ENCODE measurements around the gene AKTIP.

AKTIP gene

DNA sequence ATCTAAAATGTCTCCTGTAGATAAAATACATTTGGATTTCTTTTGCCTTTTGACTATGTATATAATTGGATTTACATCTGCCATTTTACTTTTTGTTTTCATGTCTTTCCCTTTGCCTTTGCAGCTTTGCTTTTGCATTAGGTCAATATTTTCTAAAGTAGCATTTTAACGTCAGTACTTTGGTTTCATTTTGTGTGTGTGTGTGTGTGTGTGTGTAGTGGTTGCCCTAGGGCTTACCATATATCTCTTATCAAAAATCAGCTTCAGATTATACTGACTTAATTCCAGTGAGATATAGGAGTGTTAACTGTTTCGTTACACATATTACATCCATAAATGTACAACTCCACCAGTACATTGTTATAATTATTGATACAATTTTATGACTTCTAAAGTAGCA lies 26.1 kb downstream of the AKTIP start:
- Mint-ChIP-seq H3K27me3 (ENCODE audit: low read depth) (no peaks in the 10 kb centered on the region), H3K36me3 (ENCODE audit: low read depth) (peaks cover 85% of the 10 kb centered on the region), H3K9me3 (peaks cover 9% of the 10 kb centered on the region), H3K27ac (peak overlapping the region; percentile 72), H3K4me1 (ENCODE audit: low read depth) (peaks cover 27% of the 10 kb centered on the region), H3K4me3 (peak overlapping the region; percentile 63)

DNA sequence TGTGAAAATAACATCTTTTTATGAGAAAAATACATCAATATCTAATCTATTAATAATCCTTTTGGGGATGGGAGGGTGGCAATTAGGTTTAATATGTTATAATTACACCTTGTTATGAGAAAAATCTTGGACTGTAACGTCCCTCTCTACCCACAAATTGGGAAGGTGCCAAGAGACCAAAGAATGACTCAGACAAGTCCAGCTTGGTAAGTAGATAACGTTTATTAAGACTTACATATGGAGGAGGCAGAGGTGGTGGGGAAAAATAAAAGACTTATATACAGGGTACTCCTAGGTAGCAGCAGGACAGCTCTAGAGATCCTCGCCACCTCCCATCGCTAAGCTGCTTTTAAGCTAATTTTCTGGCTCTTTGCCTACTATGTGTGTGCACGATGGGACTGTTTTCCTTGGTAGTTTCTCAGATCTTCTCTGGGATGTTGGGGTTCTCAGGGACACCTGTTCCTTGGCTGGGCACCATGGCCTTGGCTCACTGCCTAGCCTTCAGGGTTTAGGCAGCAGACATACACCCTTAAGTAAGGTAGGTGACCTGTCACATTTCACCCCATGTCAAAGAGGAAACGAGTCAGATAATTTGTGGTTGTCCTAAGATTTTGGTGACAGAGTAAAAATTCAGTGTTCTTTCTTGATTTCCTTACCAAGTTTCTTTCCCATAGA lies 37.3 kb downstream of the AKTIP start:
- Mint-ChIP-seq H3K9me3 (no peaks in the 10 kb centered on the region), H3K4me1 (ENCODE audit: low read depth) (peaks cover 18% of the 10 kb centered on the region), H3K36me3 (ENCODE audit: low read depth) (peaks cover 41% of the 10 kb centered on the region), H3K4me3 (no peak overlapping the region), H3K27me3 (ENCODE audit: low read depth) (no peaks in the 10 kb centered on the region), H3K27ac (peak overlapping the region; percentile 79)

GRCh38 chr16:53458635-53459034 lies 44.4 kb downstream of the AKTIP start:
- Mint-ChIP-seq H3K4me3 (peak overlapping the region; percentile 83), H3K9me3 (peaks cover 4% of the 10 kb centered on the region), H3K4me1 (ENCODE audit: low read depth) (peaks cover 70% of the 10 kb centered on the region), H3K36me3 (ENCODE audit: low read depth) (peaks cover 74% of the 10 kb centered on the region), H3K27ac (peak overlapping the region; percentile 84), H3K27me3 (ENCODE audit: low read depth) (no peaks in the 10 kb centered on the region)

DNA sequence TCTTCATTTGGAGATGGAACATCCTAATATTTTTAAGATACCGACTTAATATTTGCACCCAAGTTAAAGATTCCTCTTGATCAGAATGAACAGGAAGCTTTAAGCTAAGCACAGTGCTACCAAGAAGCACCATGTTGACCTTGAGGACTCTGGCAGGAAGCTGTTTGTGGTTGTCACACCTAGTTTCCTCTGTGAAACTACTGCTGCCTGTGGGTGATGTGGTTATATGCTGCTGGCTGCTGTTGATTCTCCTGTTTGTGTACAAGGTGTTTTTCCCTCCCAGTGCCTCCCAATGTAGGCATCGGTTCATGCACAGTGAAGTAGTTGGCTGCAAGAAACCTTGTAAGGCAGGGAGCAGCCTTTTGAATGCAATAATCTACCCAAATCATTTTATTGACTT lies 45.3 kb downstream of the AKTIP start:
- peak overlapping the region; percentile 91 for H3K27ac Mint-ChIP-seq

DNA sequence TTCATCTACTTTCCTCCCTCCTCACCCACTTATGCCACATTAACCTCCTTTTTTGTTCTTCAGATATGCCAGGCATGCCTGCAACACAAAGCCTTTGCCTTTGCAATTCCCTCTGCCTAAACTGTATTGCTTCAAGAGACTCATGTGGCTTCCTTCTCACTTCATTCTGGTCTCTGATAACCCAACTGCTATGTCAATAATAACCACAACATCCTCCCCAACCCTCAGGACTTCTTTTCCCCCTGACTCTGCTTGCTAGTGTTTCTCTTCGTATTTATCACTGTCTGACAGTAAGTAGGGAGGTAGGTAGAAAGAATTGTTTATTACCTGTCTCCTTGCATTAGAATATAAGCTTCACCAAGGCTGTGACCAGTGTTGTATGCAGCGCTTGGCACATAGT lies 46.4 kb downstream of the AKTIP start:
- H3K4me3 Mint-ChIP-seq: peak overlapping the region; percentile 83
- peaks cover 70% of the 10 kb centered on the region for H3K36me3 Mint-ChIP-seq (ENCODE audit: low read depth)
- peak overlapping the region; percentile 91 for H3K27ac Mint-ChIP-seq
- H3K4me1 Mint-ChIP-seq (ENCODE audit: low read depth): peaks cover 73% of the 10 kb centered on the region
- peaks cover 4% of the 10 kb centered on the region for H3K9me3 Mint-ChIP-seq
- no peaks in the 10 kb centered on the region for H3K27me3 Mint-ChIP-seq (ENCODE audit: low read depth)

More for the DNA sequence above, 45.3 kb downstream of the AKTIP start:
- peaks cover 73% of the 10 kb centered on the region for H3K36me3 Mint-ChIP-seq (ENCODE audit: low read depth)
- peaks cover 73% of the 10 kb centered on the region for H3K4me1 Mint-ChIP-seq (ENCODE audit: low read depth)
- H3K4me3 Mint-ChIP-seq: peak overlapping the region; percentile 83
- no peaks in the 10 kb centered on the region for H3K27me3 Mint-ChIP-seq (ENCODE audit: low read depth)
- H3K9me3 Mint-ChIP-seq: peaks cover 4% of the 10 kb centered on the region

DNA sequence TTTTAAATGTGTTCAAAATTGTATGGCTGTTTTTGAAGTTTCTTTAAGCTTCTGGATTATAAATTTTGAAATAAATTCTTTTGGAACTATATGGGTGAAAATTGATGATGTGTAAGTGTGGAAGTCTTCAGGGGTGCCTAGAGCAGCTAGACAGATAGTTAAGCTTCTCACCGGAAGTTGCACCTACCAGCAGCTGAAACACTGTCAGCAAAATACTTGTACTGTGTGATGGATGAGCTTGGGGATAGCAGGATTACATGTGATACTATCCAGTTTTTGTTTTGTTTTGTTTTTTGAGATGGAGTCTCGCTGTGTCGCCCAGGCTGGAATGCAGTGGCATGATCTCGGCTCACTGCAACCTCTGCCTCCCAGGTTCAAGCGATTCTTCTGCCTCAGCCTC lies 49.1 kb downstream of the AKTIP start:
- H3K27ac Mint-ChIP-seq: peak overlapping the region; percentile 44
- H3K36me3 Mint-ChIP-seq (ENCODE audit: low read depth): peaks cover 62% of the 10 kb centered on the region
- peak overlapping the region; percentile 12 for H3K4me3 Mint-ChIP-seq
- peaks cover 4% of the 10 kb centered on the region for H3K9me3 Mint-ChIP-seq
- H3K27me3 Mint-ChIP-seq (ENCODE audit: low read depth): no peaks in the 10 kb centered on the region
- peaks cover 68% of the 10 kb centered on the region for H3K4me1 Mint-ChIP-seq (ENCODE audit: low read depth)

- H3K27me3 Mint-ChIP-seq (ENCODE audit: low read depth): no peaks in the 10 kb centered on the region
- H3K27ac Mint-ChIP-seq: peak overlapping the region; percentile 67
- H3K4me1 Mint-ChIP-seq (ENCODE audit: low read depth): peaks cover 47% of the 10 kb centered on the region
- peaks cover 57% of the 10 kb centered on the region for H3K36me3 Mint-ChIP-seq (ENCODE audit: low read depth)
- H3K4me3 Mint-ChIP-seq: peak overlapping the region; percentile 50
- no peaks in the 10 kb centered on the region for H3K9me3 Mint-ChIP-seq
These were observed 53.0 kb downstream of the AKTIP start for GRCh38 chr16:53449816-53450517.

DNA sequence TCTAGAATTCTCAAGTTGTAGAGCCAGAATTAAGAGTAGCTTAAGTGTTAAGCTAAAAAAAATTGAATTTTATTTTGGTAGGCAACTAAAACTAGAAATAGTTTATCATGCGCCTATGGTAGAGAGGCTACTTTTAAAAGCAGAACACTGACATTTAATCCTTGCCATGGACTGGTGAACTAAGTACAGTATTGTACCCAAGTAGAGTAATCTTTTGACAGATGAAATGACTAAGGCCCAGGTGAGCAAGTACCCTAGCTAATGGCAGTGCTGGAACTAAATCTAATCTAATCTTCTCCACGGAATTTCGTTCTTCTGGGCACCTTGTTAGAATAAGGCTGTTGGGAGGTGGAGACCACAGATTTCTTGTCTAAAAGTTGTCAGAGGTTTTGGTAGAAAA lies 56.9 kb downstream of the AKTIP start:
- H3K4me3 Mint-ChIP-seq: no peak overlapping the region
- H3K27ac Mint-ChIP-seq: peak overlapping the region; percentile 60
- H3K4me1 Mint-ChIP-seq (ENCODE audit: low read depth): peaks cover 29% of the 10 kb centered on the region
- H3K36me3 Mint-ChIP-seq (ENCODE audit: low read depth): peaks cover 57% of the 10 kb centered on the region
- no peaks in the 10 kb centered on the region for H3K27me3 Mint-ChIP-seq (ENCODE audit: low read depth)
- H3K9me3 Mint-ChIP-seq: no peaks in the 10 kb centered on the region

DNA sequence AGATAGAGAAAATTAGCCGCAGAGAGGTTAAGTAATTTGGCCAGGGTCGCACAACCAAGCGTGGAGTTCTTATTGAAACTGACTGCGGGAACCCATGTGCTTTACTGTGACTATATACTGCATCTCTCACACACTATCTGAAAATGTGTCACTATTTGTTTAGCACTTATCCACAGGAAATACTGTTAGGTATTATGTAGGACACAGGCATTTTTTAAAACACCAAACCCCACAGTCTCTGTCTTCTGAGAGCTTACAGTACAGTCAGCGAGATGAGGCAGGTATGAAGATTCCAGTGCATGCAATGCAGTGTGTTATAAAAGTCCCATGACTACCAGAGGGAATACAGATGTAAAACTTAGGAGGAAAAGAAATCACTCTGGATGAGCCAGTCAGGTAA lies 57.5 kb downstream of the AKTIP start:
- Mint-ChIP-seq H3K4me3 (no peak overlapping the region), H3K36me3 (ENCODE audit: low read depth) (peaks cover 60% of the 10 kb centered on the region)

More for the DNA sequence above, 57.5 kb downstream of the AKTIP start:
- Mint-ChIP-seq H3K9me3 (no peaks in the 10 kb centered on the region), H3K27ac (peak overlapping the region; percentile 60), H3K4me1 (ENCODE audit: low read depth) (peaks cover 28% of the 10 kb centered on the region), H3K27me3 (ENCODE audit: low read depth) (no peaks in the 10 kb centered on the region)

All from T-helper 1 cell treated with Interleukin-12 subunit alpha and Interleukin-12 subunit beta and Interleukin-4 antibody, amounts not matched to agents 30 μg/mL and 1 μg/mL, for 36 hours (primary cell).